OCI-LY7 (cell line): ENCODE data around the gene CHST13.

Source experiments
- EZH2phosphoT487 ChIP-seq: fragments of 200-600 bp; sonication (generic); IDR thresholded peaks from 2 replicates; pipeline ENCODE4 v1.6.1; 2018; ENCODE audit warnings: low read depth, borderline replicate concordance, mild to moderate bottlenecking, mixed run types, antibody characterized with exemption, low read length, moderate library complexity, mixed read lengths
- TF ChIP-seq, protein P1 (sequence below): fragments of 200-600 bp; sonication (generic); conservative IDR thresholded peaks from 2 replicates; pipeline ENCODE4 v1.5.1; 2014; ENCODE audit warnings: mild to moderate bottlenecking, antibody characterized with exemption, low read length, moderate library complexity, mixed read lengths

DNA sequence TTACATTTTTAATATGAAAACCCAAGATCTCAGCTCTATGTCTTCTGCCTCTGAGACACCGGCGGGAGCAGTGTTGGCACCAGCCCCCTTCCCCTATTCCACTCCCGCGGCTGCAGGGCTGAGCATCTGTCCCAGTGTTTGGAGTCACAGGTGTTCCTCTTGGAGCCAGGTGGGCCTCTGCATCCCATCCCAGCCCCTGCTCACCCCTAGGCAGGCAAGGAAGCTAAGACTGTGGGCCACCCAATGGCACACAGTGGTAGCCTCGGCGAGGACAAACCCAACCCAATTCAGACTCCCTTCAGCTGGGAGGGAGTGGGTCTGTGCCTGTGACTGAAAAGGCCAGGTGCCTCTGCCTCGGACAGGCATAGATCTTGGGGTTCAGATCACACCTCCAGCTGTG is 3.1 kb downstream of the CHST13 start:
- TF ChIP-seq, protein P1, sequence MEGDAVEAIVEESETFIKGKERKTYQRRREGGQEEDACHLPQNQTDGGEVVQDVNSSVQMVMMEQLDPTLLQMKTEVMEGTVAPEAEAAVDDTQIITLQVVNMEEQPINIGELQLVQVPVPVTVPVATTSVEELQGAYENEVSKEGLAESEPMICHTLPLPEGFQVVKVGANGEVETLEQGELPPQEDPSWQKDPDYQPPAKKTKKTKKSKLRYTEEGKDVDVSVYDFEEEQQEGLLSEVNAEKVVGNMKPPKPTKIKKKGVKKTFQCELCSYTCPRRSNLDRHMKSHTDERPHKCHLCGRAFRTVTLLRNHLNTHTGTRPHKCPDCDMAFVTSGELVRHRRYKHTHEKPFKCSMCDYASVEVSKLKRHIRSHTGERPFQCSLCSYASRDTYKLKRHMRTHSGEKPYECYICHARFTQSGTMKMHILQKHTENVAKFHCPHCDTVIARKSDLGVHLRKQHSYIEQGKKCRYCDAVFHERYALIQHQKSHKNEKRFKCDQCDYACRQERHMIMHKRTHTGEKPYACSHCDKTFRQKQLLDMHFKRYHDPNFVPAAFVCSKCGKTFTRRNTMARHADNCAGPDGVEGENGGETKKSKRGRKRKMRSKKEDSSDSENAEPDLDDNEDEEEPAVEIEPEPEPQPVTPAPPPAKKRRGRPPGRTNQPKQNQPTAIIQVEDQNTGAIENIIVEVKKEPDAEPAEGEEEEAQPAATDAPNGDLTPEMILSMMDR: no peak
- TF ChIP-seq EZH2phosphoT487: no peak
